ENCODE data around the gene HNRNPUL1.
A peak's percentile ranks its signal among the peaks of the same experiment; 100 is the strongest.

DNA sequence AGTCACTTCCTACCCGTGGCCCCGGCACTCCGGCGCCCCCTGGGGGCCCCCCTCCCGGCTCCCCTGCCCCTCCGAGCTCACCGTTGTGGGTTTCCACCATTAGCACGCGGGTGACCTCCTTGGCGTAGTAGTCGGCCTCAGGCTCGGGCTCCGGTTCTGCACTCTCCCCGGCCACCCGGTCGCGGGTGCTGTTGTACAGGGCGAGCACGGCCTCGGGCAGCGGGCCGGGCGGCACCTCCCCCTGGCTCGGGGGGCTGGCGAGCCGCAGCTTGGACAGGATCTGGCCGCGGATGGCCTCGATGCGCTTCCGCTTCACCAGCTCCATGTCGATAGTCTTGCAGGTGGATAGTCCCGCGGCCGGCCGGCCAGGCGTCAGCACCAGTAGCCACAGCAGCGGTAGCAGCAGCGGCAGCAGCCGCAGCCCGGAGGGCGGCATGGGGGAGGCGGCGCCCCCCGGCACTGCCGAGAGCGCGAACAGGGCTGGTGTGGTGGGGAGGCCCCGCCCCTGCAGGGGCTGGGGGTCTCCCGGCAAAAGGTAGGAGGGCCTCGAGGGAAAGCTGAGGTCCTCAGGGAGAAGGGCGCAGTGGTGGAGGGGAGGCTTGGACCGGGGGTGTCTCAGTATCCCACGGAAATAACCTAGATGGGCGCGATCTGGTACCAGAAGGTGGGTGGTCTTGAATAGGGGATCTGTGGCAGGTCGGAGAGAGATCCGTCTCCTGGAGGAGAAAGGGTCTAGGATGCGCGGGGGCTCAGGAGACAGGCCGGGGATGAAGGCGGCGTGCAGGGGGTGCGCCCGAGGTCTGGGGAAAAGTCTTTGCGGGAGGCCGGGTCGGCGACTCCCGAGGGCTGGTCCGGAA, 88.7 kb downstream of the HNRNPUL1 start:
- TF ChIP-seq, protein P1, sequence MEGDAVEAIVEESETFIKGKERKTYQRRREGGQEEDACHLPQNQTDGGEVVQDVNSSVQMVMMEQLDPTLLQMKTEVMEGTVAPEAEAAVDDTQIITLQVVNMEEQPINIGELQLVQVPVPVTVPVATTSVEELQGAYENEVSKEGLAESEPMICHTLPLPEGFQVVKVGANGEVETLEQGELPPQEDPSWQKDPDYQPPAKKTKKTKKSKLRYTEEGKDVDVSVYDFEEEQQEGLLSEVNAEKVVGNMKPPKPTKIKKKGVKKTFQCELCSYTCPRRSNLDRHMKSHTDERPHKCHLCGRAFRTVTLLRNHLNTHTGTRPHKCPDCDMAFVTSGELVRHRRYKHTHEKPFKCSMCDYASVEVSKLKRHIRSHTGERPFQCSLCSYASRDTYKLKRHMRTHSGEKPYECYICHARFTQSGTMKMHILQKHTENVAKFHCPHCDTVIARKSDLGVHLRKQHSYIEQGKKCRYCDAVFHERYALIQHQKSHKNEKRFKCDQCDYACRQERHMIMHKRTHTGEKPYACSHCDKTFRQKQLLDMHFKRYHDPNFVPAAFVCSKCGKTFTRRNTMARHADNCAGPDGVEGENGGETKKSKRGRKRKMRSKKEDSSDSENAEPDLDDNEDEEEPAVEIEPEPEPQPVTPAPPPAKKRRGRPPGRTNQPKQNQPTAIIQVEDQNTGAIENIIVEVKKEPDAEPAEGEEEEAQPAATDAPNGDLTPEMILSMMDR (IDR thresholded peaks at IDR 0.05; ENCODE audit: control extremely low read depth in 1 of 3, insufficient read depth in 1 of 3, low read depth in 1 of 3, low read length in 3 of 3): peak; percentile 29 to 52 (median 31)
- TF ChIP-seq TAF1 (IDR thresholded peaks at IDR 0.05; ENCODE audit: low read depth, low read length) (no peak), BACH1 (IDR thresholded peaks at IDR 0.05; ENCODE audit: low read length) (no peak), EP300 (IDR thresholded peaks at IDR 0.05; ENCODE audit: borderline replicate concordance in 1 of 2, low read depth in 2 of 2, low read length in 2 of 2) (no peak), TCF12 (IDR thresholded peaks at IDR 0.05; ENCODE audit: low read depth, low read length) (no peak), EZH2 (IDR thresholded peaks at IDR 0.05; ENCODE audit: low read depth, low read length, severe bottlenecking) (no peak), SP2 (IDR thresholded peaks at IDR 0.05; ENCODE audit: low read length) (no peak), JUN (IDR thresholded peaks at IDR 0.05; ENCODE audit: low read depth, low read length) (no peak), SRF (IDR thresholded peaks at IDR 0.05; ENCODE audit: low read depth, low read length) (no peak), CHD1 (IDR thresholded peaks at IDR 0.05; ENCODE audit: low read depth, low read length) (no peak), POLR2A (IDR thresholded peaks at IDR 0.05; ENCODE audit: control extremely low read depth in 1 of 2, low read depth in 2 of 2, low read length in 2 of 2) (no peak), MAFK (IDR thresholded peaks at IDR 0.05; ENCODE audit: low read depth, low read length) (no peak)
